ENCODE data around the gene TMEM218. TPM values are rescaled to one million over a fixed set of nuclear protein-coding genes. Genes with fewer than 3 reads are reported as not detected.

The TMEM218 gene
- total RNA-seq, 1 experiment from 2014 or later: 17.9 TPM

DNA sequence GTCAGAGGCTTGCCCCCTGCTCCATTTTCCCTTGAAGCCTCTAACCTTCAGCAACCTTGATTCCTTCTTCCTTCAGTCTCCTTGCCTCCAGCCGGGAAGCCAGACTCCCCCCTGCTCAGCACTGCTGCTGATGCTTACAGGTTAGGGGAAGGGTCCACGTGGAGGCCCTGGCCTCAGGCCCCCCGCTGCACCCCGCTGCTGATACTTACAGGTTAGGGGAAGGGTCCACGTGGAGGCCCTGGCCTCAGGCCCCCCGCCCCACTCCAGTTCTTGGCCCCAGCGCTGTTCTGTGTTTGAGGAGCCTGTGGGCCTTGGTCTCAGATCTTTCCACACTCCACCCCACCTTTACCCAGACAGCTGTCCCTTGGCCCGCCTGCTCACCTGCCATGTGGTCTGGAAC, 27.5 kb upstream of the TMEM218 start:
- Histone ChIP-seq H4K20me1 (ENCODE audit: insufficient read depth) (no peaks in the 10 kb centered on the region), H3K9ac (ENCODE audit: low read length) (no peak overlapping the region), H3K79me2 (ENCODE audit: insufficient read depth, low read length) (no peaks in the 10 kb centered on the region), H3K9me2 (ENCODE audit: insufficient read depth) (no peaks in the 10 kb centered on the region), H3K4me2 (ENCODE audit: low read length) (no peak overlapping the region), H3K36me3 (ENCODE audit: control insufficient read depth in 1 of 2, insufficient read depth in 2 of 2, low read length in 2 of 2) (no peaks in the 10 kb centered on the region), H3K4me1 (ENCODE audit: control insufficient read depth in 1 of 2, insufficient read depth in 2 of 2, low read length in 2 of 2) (peaks cover 0 to 2% of the 10 kb centered on the region in 2 experiments; a peak in 1 of 4 replicates), H3K9me3 (ENCODE audit: control insufficient read depth in 1 of 2, insufficient read depth in 1 of 2, low read depth in 1 of 2, low read length in 2 of 2) (no peaks in the 10 kb centered on the region), H3K4me3 (replicated peaks in 1 of 2; ENCODE audit: low read depth in 1 of 2, low read length in 2 of 2) (no peak overlapping the region), H3K27ac (ENCODE audit: low read depth, low read length) (no peak overlapping the region), H3K27me3 (ENCODE audit: insufficient read depth, low read length) (peaks cover 3% of the 10 kb centered on the region; the same call in 1 of the 2 replicates), H2AFZ (ENCODE audit: low read depth, low read length, poor library complexity, severe bottlenecking) (no peak overlapping the region)
- no peak for DNase-seq (ENCODE audit: low read depth, low spot score)
- ChIA-PET POLR2A (no interaction called here), CTCF (no interaction called here), RAD21 (ENCODE audit: low non-redundant PET in 1 of 2, low total read pairs in 2 of 2, uncharacterized antibody in 2 of 2, unreplicated experiment in 2 of 2) (no interaction called here)
- no peak for ATAC-seq
- intact Hi-C loops (cut with micrococcal nuclease): no loop called here
- TF ChIP-seq ZNF274 (IDR thresholded peaks at IDR 0.05; ENCODE audit: low read depth, low read length): no peak
- TF ChIP-seq ELF1 (IDR thresholded peaks at IDR 0.05; ENCODE audit: borderline replicate concordance, low read depth): no peak
- no peak for TF ChIP-seq POLR2AphosphoS5 (IDR thresholded peaks at IDR 0.05; ENCODE audit: low read depth, low read length)
- TF ChIP-seq SIN3A (IDR thresholded peaks at IDR 0.05; ENCODE audit: low read depth): no peak
- no peak for TF ChIP-seq SP1 (IDR thresholded peaks at IDR 0.05; ENCODE audit: low read depth)
- TF ChIP-seq CEBPB (IDR thresholded peaks at IDR 0.05; ENCODE audit: low read depth): no peak
- TF ChIP-seq EZH2phosphoT487 (IDR thresholded peaks at IDR 0.05; ENCODE audit: borderline replicate concordance): no peak
- TF ChIP-seq, protein P1, sequence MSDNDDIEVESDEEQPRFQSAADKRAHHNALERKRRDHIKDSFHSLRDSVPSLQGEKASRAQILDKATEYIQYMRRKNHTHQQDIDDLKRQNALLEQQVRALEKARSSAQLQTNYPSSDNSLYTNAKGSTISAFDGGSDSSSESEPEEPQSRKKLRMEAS (IDR thresholded peaks at IDR 0.05): no peak
- TF ChIP-seq, protein P2, sequence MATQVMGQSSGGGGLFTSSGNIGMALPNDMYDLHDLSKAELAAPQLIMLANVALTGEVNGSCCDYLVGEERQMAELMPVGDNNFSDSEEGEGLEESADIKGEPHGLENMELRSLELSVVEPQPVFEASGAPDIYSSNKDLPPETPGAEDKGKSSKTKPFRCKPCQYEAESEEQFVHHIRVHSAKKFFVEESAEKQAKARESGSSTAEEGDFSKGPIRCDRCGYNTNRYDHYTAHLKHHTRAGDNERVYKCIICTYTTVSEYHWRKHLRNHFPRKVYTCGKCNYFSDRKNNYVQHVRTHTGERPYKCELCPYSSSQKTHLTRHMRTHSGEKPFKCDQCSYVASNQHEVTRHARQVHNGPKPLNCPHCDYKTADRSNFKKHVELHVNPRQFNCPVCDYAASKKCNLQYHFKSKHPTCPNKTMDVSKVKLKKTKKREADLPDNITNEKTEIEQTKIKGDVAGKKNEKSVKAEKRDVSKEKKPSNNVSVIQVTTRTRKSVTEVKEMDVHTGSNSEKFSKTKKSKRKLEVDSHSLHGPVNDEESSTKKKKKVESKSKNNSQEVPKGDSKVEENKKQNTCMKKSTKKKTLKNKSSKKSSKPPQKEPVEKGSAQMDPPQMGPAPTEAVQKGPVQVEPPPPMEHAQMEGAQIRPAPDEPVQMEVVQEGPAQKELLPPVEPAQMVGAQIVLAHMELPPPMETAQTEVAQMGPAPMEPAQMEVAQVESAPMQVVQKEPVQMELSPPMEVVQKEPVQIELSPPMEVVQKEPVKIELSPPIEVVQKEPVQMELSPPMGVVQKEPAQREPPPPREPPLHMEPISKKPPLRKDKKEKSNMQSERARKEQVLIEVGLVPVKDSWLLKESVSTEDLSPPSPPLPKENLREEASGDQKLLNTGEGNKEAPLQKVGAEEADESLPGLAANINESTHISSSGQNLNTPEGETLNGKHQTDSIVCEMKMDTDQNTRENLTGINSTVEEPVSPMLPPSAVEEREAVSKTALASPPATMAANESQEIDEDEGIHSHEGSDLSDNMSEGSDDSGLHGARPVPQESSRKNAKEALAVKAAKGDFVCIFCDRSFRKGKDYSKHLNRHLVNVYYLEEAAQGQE (IDR thresholded peaks at IDR 0.05; ENCODE audit: low read depth): no peak
- TF ChIP-seq, protein P3, sequence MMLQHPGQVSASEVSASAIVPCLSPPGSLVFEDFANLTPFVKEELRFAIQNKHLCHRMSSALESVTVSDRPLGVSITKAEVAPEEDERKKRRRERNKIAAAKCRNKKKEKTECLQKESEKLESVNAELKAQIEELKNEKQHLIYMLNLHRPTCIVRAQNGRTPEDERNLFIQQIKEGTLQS (IDR thresholded peaks at IDR 0.05): no peak
- TF ChIP-seq EZH2 (IDR thresholded peaks at IDR 0.05): no peak
- TF ChIP-seq JUND (IDR thresholded peaks at IDR 0.05): no peak
- no peak for TF ChIP-seq ZFX (IDR thresholded peaks at IDR 0.05)
- TF ChIP-seq, protein P4, sequence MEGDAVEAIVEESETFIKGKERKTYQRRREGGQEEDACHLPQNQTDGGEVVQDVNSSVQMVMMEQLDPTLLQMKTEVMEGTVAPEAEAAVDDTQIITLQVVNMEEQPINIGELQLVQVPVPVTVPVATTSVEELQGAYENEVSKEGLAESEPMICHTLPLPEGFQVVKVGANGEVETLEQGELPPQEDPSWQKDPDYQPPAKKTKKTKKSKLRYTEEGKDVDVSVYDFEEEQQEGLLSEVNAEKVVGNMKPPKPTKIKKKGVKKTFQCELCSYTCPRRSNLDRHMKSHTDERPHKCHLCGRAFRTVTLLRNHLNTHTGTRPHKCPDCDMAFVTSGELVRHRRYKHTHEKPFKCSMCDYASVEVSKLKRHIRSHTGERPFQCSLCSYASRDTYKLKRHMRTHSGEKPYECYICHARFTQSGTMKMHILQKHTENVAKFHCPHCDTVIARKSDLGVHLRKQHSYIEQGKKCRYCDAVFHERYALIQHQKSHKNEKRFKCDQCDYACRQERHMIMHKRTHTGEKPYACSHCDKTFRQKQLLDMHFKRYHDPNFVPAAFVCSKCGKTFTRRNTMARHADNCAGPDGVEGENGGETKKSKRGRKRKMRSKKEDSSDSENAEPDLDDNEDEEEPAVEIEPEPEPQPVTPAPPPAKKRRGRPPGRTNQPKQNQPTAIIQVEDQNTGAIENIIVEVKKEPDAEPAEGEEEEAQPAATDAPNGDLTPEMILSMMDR (IDR thresholded peaks at IDR 0.05 in 2 of 3, conservative IDR thresholded peaks at IDR 0.05 in 1 of 3; ENCODE audit: borderline replicate concordance in 1 of 3, insufficient read depth in 1 of 3, low read depth in 2 of 3, low read length in 2 of 3): no peak
- BruUV-seq (replicated peaks): no TSS peak

Measured in HCT116 (cell line).